GM12892 (cell line): ENCODE results near the gene DAP.
A peak's percentile ranks its signal among the peaks of the same experiment; 100 is the strongest.

ENCODE experiments used
- DNase-seq: peaks from one replicate; pipeline ENCODE4 v3.0.0; 2011; ENCODE audit not compliant: insufficient read length
- FAIRE-seq: peaks from 2 replicates; lab custom pipeline; 2011; peaks lifted over from hg19 to GRCh38; lab: Jason Lieb, UNC
- POLR2A ChIP-seq: IDR thresholded peaks from 2 replicates; pipeline ENCODE4 v1.6.1; 2011; ENCODE audit warnings: low read depth, low read length, control low read depth
- POLR2AphosphoS5 ChIP-seq: IDR thresholded peaks from 2 replicates; pipeline ENCODE4 v1.6.1; 2011; ENCODE audit warnings: low read depth, low read length, control low read depth
- TAF1 ChIP-seq: IDR thresholded peaks from 2 replicates; pipeline ENCODE4 v1.6.1; 2011; ENCODE audit warnings: low read depth, mild to moderate bottlenecking, control low read depth, low read length, borderline replicate concordance

Gene DAP

DNA sequence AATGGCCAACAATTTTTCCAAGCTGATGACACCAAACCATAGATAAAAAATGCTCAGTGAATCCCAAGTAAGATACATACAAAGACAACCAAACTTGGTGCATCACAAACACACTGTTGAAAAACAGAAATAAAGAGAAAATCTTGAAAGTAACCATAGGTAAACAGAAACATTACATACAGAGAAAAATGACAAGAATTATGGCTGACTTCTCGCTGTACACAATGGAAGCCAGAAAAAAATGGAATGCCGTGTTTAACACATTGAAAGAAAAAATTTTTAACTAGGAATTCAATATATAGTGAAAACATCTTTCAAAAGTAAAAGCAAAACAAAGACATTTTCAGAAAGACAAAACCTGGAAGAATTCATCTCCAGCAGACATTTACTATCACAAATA is 20.6 kb downstream of the DAP start:
- no peak for FAIRE-seq
- no peak for DNase-seq
- TF ChIP-seq POLR2A (no peak), TAF1 (no peak), POLR2AphosphoS5 (no peak)

DNA sequence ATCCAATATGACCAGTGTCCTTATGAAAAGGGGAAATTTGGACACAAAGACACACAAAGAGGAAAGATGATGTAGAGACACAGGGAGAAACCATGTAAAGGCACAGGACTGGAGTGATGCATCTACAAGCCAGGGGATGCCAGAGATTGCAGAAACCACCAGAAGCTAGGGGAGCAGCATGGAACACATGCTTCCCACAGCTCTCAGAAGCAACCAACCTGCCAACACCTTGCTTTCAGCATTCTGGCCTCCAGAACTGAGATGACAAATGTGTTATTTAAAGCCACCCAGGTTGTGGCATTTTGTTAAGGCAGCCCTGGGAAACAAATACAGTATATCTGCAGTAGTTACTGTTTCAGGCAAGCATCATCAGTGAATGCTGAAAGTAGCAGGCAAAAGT is 23.2 kb downstream of the DAP start:
- no peak for DNase-seq
- FAIRE-seq = no peak
- TF ChIP-seq TAF1 (no peak), POLR2A (no peak), POLR2AphosphoS5 (no peak)

DNA sequence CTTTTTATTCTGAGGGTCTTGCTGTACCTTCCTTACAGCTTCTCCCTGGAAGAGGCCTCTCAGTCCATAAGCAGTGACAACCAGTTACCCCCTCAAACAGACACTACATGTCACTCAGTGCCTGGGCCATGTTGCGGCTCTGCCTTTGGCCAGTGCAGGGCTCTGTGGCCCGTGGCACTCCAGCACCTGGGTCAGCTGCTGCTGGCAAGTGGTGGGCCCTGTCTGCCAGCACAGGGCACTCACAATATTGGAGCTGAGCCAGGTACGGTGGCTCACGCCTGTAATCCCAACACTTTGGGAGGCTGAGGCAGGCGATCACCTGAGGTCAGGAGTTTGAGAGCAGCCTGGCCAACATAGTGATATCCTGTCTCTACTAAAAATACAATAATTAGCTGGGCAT is 24.2 kb downstream of the DAP start:
- DNase-seq = no peak
- FAIRE-seq = no peak
- no peak for TF ChIP-seq POLR2A
- TF ChIP-seq TAF1 = no peak
- TF ChIP-seq POLR2AphosphoS5 = no peak

DNA sequence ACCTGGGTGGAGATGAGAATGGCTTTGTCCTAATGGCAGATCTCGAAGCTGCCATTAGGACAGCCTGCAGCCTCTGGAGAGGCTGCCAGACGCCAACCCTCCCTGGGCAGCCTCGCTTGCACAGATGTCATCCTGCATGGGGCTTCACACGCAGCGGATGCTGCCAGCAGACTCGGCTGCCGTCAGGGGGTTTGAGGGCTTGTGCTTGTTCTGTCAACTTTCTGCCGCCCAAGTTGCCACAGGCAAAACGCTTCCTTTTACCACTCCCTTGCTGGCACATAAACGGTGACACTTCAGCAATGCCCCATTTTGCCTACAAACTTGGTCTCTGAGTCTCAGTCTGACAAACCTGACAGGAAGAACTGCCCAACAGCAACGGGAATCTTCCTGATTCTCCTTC is 24.7 kb downstream of the DAP start:
- TF ChIP-seq POLR2AphosphoS5 (no peak), TAF1 (no peak), POLR2A (no peak)
- no peak for DNase-seq
- no peak for FAIRE-seq

DNA sequence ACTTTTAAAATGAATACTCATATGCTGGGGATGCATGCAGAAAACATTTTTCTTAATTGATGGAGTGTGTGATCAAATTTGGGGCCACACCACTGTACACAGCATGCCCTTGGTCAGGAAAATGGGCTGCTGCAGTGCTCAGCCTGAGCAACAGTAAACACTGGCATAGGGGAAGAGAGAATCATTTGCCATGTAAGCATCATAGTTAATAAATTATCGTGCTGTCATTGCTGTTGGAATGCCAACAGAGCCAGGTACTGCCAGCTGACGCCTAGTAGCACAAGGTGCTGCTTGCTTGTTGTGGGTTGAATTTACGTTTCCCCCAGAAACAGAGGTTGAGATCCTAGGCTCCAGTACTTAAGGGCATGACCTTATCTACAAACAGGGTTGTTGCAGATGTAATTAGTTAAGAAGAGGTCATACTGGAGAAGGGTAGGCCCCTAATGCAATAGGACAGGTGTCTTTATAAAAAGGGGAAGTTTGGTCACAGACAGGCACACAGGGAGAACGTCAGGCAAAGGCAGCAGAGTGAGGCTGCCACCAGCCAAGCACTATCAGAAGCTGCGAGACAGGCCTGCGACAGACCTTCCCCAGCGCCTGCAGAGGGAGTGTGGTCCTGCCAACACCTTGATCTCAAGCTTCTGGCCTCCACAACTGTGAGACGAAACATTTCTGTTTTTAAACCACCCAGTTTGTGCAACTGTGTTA is 25.3 kb downstream of the DAP start:
- FAIRE-seq (peak; percentile 65), DNase-seq (no peak)
- TF ChIP-seq TAF1 = no peak
- no peak for TF ChIP-seq POLR2AphosphoS5
- TF ChIP-seq POLR2A = no peak

DNA sequence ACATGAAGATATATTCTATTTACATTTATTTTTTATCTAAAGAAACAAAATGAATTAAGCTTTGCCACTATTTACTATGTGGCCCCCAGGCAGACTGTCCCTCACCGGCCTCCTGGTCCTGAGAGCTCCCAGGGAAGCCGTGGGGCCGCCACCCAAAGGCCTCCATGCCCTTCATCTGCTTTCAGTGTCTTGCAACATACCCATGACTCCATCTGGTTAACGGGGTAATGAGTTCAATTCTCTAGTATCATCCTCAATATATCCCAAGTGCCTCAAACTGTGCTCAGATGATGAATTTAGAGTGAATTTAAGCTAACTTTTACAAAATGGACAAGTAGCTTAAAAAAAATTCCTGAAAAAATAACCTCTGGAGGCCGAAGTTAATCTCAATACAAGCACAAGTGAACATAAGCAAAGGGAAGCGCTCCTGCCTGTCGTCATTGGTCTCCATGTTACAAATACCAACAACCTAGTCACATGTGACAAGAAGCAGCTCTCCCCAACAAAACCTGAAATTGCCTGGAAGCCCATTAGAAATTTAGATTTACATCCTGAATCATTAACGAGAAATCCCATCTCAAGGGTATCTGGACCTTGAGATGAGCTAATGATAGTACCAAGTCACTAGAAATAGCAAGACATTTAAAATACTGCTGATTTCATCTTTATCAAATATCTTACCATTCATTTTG is 26.1 kb downstream of the DAP start:
- DNase-seq (no peak), FAIRE-seq (no peak)
- TF ChIP-seq POLR2A = no peak
- TF ChIP-seq TAF1 = no peak
- no peak for TF ChIP-seq POLR2AphosphoS5

DNA sequence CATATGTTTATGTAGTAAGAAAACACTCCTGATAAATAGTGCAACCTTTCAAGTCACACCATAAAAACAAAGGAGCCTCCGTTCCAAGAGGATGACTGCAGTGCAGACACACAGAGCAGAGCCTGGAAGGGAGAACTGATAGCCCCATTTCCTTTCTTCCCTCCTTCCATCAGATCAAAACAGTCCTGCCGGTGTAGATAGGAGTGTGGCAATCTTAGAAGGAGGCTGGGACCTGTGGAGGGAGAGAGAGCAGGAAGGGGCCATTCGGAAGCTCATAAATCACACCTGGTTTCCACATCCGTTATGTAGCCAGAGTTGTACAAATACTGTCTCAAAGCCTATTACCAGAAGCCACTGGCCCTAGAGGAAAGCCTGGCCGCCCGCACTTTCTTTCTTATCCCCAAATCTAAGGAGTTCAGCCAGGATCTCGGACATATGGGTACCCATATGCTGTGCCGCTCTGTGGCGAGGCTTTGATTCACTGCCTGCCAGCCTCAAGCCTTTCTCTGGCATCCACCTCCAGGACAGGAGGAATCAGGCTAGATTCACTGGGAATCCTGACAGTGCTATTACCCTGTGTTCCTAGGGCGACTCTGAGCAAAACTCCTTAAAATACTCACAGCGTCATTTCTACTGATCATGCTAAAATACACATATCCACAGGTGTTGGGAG is 26.9 kb downstream of the DAP start:
- TF ChIP-seq POLR2AphosphoS5 = no peak
- no peak for TF ChIP-seq TAF1
- TF ChIP-seq POLR2A = no peak
- DNase-seq (no peak), FAIRE-seq (no peak)

DNA sequence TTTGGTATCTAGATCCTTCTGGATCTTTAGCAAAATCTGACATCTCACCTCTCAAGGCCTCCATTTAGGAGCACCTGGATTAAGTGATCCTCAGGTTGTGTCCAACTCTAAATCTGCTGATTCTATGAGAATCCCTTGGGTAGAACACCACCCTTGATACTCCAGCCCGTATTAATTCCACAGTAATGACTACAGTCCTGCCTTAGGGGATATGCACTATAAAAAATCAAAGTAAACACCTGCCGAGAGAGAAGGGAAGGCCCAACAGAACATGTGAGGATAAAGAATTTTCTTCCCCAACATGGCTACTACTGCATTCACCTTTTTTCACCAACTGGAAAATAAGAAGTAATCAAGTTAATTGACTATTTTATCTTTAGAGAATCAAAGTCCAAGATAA is 27.6 kb downstream of the DAP start:
- TF ChIP-seq TAF1 (no peak), POLR2AphosphoS5 (no peak), POLR2A (no peak)
- DNase-seq = no peak
- FAIRE-seq = no peak

DNA sequence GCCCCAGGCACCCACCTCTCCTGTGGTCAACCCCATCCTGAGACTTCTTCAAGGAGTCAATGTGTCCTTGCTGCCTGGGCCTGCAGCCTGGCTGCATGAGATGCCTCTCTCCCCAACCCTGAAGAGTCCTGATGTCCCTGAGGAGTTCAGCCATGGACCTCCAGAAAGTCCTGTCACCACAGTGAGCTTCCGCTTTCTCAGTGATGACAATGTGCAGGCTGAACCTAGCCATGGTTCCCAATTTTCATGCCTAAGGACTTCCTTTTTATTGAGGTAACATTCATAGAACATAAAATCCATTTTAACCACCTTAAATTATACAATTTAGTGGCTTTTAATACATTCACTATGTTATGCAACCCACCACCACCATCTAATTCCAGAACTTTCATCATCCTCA is 29.1 kb downstream of the DAP start:
- TF ChIP-seq POLR2A = no peak
- DNase-seq = no peak
- FAIRE-seq = no peak

DNA sequence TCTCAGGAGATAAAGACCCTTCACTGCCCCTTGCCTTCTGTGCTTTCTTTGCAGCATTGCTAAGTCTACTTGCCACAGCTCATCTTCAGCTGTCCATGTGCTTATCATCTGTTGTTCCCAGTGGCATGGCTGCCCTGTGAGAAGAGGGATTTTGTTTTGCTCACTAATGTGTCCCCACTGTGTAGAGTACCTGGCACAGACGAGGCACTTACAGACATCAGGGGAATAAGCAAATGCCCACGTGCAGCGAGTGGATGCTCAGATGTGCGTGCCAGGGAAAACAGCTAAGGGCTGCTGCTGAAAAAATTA is 31.0 kb downstream of the DAP start:
- no peak for DNase-seq
- no peak for FAIRE-seq
- TF ChIP-seq POLR2A (no peak), POLR2AphosphoS5 (no peak), TAF1 (no peak)

DNA sequence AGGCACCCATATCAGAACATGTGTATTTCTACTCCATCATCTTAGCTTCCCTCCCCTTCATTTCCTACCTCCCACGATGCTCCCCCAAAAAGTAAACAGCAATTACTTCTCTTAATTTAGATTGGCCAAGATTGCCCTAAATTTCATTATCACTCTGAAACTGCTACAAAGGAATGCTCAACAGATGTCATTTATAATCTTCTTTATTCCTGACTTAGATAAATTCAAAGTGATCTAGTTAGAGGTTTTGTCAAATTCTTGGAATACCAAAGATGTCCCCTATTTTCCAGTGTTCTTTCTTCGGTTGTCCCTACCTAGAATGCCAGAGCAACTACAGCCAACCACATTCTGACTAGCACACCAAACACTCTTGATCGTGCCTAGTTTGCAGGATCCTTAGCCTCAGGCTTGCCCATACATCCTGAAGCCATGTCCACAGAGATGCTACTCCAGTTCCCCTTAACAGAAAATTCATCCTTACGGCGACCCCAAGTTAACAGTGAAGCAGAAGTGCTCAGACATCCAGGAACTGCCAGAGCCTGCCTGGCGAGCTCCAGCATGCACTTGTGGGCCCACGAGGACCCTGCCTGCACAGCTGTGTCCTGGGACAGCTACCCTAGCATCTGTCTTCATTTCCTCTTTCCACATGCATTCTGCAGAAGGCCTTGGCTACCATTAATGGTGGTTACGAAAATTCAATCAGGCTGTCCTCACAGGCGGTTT is 31.6 kb downstream of the DAP start:
- no peak for FAIRE-seq
- DNase-seq = no peak
- no peak for TF ChIP-seq POLR2AphosphoS5
- TF ChIP-seq TAF1 = no peak

DNA sequence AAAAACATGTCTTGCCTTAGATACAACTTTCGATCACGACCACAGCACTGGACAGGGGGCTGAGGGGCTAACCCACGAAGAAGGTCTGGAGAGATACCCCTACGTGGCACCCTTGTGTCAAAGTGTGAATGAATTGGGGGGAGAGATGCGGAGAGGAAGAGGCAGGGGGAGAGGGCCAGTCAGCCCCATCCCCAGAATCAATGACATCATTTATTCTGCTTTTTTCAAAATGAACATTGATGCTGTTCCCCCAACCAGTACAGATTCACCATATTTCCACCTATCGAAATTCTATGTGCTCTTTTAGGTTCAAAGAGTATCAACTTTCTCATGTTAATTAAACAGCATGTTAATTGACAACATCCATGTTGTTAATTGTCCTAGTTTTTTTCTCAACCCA is 32.4 kb downstream of the DAP start:
- no peak for DNase-seq
- no peak for TF ChIP-seq POLR2A
- TF ChIP-seq TAF1 = no peak
- FAIRE-seq = no peak
